Hematopoietic multipotent progenitor cell treated with erythropoietin and hydrocortisone succinate and interleukin-3 and kit ligand, for 4 days (in vitro differentiated cells): ENCODE measurements around the gene TJP3.

Experiments used
- DNase-seq: peaks from one replicate; pipeline ENCODE4 v3.0.0-alpha.2; 2015

TJP3 gene

GRCh38 chr19:3691372-3691716 is 16.8 kb upstream of the TJP3 start:
- DNase-seq = no peak

- DNase-seq = no peak
These were observed 16.5 kb upstream of the TJP3 start for GRCh38 chr19:3691726-3692125.

- peak; percentile 46 for DNase-seq
These were observed 15.8 kb upstream of the TJP3 start for GRCh38 chr19:3692141-3693024.

GRCh38 chr19:3693025-3693925 is 14.9 kb upstream of the TJP3 start:
- DNase-seq = no peak

- DNase-seq = no peak
These were observed 13.6 kb upstream of the TJP3 start for GRCh38 chr19:3694361-3695123.

GRCh38 chr19:3695124-3695733 is 13.0 kb upstream of the TJP3 start:
- no peak for DNase-seq

- DNase-seq = no peak
These were observed 12.1 kb upstream of the TJP3 start for GRCh38 chr19:3695986-3696659.

- DNase-seq = no peak
These were observed 11.6 kb upstream of the TJP3 start for GRCh38 chr19:3696660-3696995.

- DNase-seq = no peak
These were observed 11.1 kb upstream of the TJP3 start for GRCh38 chr19:3697094-3697493.

GRCh38 chr19:3697671-3698385 is 10.4 kb upstream of the TJP3 start:
- no peak for DNase-seq

- peak; percentile 58 for DNase-seq
These were observed 9.7 kb upstream of the TJP3 start for GRCh38 chr19:3698386-3698950.

- DNase-seq = peak; percentile 58
These were observed 9.0 kb upstream of the TJP3 start for GRCh38 chr19:3698974-3699740.

GRCh38 chr19:3699741-3700241 is 8.4 kb upstream of the TJP3 start:
- no peak for DNase-seq

GRCh38 chr19:3700242-3701032 is 7.7 kb upstream of the TJP3 start, which contains the start of gene PIP5K1C:
TSS of gene PIP5K1C (minus strand) at chr19:3700468. CDS start at chr19:3700390, 78 bp downstream.
- peak; percentile 94 for DNase-seq

- DNase-seq = no peak
These were observed 7.0 kb upstream of the TJP3 start for GRCh38 chr19:3701200-3701599.

- no peak for DNase-seq
These were observed 347 bp upstream of the TJP3 start for GRCh38 chr19:3707868-3708206.

- DNase-seq = peak; percentile 75
These were observed 2.2 kb downstream of the TJP3 start for GRCh38 chr19:3710265-3710812.

- DNase-seq = no peak
These were observed 4.8 kb downstream of the TJP3 start for GRCh38 chr19:3712663-3713611.
